Skeletal muscle satellite cell (primary cell): ENCODE measurements around the gene TAAR1.
A peak's percentile ranks its signal among the peaks of the same experiment; 100 is the strongest.
"Not testable (repeated sequence)": the region's sequence is repeated elsewhere in the genome, so short reads cannot be mapped to it uniquely, and the experiment has no call there.

ENCODE experiments used
- H3K27me3 ChIP-seq: 2 replicates; pipeline ENCODE4 v1.7.0; 2013; ENCODE audit warnings: low read length; ENCODE audit not compliant: control insufficient read depth, insufficient read depth
- H3K36me3 ChIP-seq: 2 replicates; pipeline ENCODE4 v1.7.0; 2013; ENCODE audit warnings: mild to moderate bottlenecking, control low read depth, low read length; ENCODE audit not compliant: insufficient read depth
- H3K4me1 ChIP-seq: 2 replicates; pipeline ENCODE4 v1.7.0; 2013; ENCODE audit warnings: low read length; ENCODE audit not compliant: control insufficient read depth, insufficient read depth
- H3K4me2 ChIP-seq: 2 replicates; pipeline ENCODE4 v1.7.0; 2013; ENCODE audit warnings: mild to moderate bottlenecking, low read length
- H3K4me3 ChIP-seq: 2 replicates; pipeline ENCODE4 v1.7.0; 2013; ENCODE audit warnings: low read length
- H3K9ac ChIP-seq: 2 replicates; pipeline ENCODE4 v1.7.0; 2013; ENCODE audit warnings: mild to moderate bottlenecking, low read depth, low read length, moderate library complexity
- H3K9me3 ChIP-seq: replicated peaks from 2 replicates; pipeline ENCODE4 v1.7.0; 2013; ENCODE audit warnings: mild to moderate bottlenecking, control low read depth, low read length

Gene TAAR1

DNA sequence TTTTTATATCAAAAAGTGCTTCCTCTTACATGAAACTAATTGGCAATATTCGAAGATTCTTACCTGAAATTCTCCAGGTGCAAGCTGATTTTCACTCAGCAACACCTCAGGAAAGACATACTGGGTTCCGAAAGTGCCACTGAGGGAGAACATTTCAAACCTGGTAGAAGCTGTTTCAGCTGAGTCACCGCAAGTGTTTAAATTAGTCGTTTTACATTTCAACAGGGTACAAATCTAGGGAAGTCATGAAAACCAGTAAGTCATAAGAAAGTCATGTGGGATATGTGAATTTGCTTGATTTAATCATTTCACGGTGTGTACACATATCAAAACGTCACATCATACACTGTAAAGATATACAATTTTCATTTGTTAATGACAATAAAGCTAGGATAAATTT, 25.3 kb upstream of the TAAR1 start:
- Histone ChIP-seq H3K27me3 (no peaks in the 10 kb centered on the region), H3K9me3 (no peaks in the 10 kb centered on the region), H3K9ac (no peak overlapping the region), H3K4me3 (no peak overlapping the region), H3K4me1 (peaks cover 5% of the 10 kb centered on the region), H3K4me2 (no peak overlapping the region), H3K36me3 (no peaks in the 10 kb centered on the region)

DNA sequence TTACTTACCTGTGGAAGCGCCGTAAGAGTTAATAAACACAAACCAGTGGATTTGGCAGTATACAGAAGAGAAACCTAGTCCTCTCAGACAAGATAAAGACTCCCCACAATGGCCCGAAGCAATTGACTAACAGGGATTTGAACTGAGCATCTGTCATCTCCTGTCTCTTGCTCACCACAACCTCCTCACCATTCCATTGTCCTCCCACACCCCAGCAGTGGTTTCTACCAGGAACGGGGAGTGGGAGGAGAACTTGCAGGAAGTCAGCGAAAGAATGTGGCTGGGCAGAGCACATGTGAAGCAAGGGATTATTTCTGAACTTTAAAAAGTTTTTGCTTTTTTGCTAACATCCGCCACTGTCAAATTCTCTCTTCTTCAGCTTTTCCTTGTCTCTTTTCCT, 24.6 kb upstream of the TAAR1 start:
- H3K9me3 ChIP-seq, result no peaks in the 10 kb centered on the region
- no peak overlapping the region for H3K9ac ChIP-seq
- no peaks in the 10 kb centered on the region for H3K36me3 ChIP-seq
- H3K4me2 ChIP-seq, result no peak overlapping the region
- H3K4me3 ChIP-seq, result no peak overlapping the region
- H3K27me3 ChIP-seq, result no peaks in the 10 kb centered on the region
- H3K4me1 ChIP-seq, result peaks cover 5% of the 10 kb centered on the region

DNA sequence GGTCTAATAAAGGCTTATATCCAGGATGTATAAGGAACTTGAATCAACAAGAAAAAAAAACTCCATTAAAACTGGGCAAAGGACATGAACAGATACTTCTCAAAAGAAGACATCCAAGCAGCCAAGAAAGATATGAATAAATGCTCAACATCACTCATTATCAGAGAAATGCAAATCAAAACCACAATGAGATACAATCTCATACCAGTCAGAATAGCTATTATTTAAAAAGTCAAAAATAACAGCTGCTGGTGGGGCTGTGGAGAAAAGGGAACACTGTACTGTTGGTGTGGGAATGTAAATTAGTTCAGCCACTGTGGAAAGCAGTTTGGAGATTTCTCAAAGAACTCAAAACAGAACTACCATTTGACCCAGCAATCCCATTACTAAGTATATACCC, 20.1 kb upstream of the TAAR1 start:
- H3K36me3 ChIP-seq, H3K9me3 ChIP-seq, H3K9ac ChIP-seq, H3K4me1 ChIP-seq, H3K27me3 ChIP-seq, H3K4me2 ChIP-seq, H3K4me3 ChIP-seq: not testable (repeated sequence)

DNA sequence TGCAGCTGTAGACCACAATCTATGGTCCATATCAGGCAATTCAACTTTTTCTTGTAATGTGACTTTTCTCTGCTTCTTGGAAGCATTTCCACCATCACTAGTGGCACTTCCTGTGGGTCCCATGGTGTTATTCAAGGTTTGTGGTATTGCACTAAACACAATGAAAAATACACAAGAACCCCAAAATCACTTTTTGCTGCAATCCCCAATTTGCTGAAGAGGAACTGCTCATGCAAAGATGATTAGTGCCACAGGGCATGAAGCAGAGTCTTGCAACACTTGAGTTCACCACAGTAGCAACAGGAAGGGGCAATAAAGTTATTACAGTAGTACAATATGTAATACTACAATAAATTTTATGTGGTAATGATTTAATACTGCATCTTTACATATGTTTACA, 16.8 kb upstream of the TAAR1 start:
- no peak overlapping the region for H3K4me2 ChIP-seq
- H3K4me1 ChIP-seq, result no peaks in the 10 kb centered on the region
- peaks cover 4% of the 10 kb centered on the region for H3K27me3 ChIP-seq
- no peaks in the 10 kb centered on the region for H3K36me3 ChIP-seq
- H3K9ac ChIP-seq, result no peak overlapping the region
- no peak overlapping the region for H3K4me3 ChIP-seq
- no peaks in the 10 kb centered on the region for H3K9me3 ChIP-seq

DNA sequence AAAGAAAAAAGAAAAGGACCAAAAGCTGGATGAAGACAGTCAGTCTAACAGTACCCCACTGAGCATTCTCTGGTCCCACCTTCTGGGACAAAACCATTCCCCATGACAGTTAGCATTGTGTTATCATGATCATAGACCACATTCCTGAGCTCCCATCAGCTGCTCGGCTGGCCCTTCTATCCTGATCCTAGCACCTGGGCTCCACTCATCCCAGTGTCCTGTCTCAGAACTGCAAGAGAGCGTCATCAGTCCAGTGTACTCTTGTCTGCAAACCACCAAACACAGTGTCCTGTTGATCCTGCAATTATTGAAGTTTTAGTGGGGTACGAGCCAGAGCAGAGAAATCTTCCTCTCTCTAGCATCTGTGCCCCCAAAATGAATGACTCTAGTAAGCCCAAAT, 16.0 kb upstream of the TAAR1 start:
- Histone ChIP-seq H3K36me3 (no peaks in the 10 kb centered on the region), H3K27me3 (peaks cover 4% of the 10 kb centered on the region), H3K9ac (no peak overlapping the region), H3K4me1 (no peaks in the 10 kb centered on the region), H3K4me2 (no peak overlapping the region), H3K4me3 (no peak overlapping the region), H3K9me3 (no peaks in the 10 kb centered on the region)

DNA sequence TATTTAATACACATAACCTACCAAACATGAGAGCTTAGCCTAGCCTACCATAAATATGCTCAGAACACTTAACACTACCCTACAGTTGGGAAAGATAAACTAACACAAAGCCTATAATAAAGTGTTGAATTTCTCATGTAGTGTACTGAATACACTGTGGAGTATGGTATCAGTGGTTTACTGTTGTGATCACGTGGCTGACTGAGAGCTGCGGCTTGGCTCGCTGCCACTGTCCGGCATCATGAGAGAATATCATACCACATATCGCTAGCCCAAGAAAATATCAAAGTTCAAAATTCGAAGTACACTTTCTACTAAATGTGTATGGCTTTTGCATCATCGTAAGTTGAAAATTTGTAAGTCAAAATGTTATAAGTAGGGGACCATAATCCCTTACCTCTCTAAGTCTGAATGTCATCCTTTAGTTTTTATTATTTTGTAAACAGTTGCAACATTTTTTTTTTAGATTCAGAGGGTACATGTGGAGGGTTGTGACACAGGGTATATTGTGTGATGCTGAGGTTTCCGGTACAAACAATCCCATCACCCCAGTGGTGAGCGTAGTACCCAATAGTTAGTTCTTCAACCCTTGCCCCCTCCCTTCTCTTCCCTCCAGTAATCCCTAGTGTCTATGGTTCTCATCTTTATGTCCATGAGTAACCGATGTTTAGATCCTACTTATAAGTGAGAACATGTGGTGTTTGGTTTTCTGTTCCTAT, 14.6 kb upstream of the TAAR1 start:
- peaks cover 4% of the 10 kb centered on the region for H3K27me3 ChIP-seq
- no peak overlapping the region for H3K9ac ChIP-seq
- H3K36me3 ChIP-seq, result no peaks in the 10 kb centered on the region
- no peak overlapping the region for H3K4me3 ChIP-seq
- H3K9me3 ChIP-seq, result no peaks in the 10 kb centered on the region
- no peak overlapping the region for H3K4me2 ChIP-seq
- no peaks in the 10 kb centered on the region for H3K4me1 ChIP-seq

DNA sequence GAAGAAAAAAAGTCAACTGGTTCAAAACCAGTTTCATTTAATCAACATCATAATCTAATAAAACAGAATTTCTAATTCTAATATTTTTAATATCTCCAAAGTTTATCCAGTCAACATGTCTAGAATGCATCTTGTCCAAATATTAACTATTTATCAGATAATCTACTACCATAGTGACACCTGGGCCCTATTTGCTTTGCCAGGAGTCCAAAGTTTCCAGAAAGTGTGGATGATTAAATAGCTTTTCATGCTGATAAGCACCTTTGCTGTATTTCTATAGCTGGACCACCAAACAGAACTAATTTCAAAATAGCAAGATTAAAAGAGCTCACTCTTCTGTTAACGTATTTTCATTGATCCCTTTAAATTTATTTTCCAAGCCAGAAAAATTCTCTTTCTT, 12.3 kb upstream of the TAAR1 start:
- Histone ChIP-seq H3K36me3 (no peaks in the 10 kb centered on the region), H3K4me1 (no peaks in the 10 kb centered on the region), H3K27me3 (peaks cover 4% of the 10 kb centered on the region), H3K4me2 (no peak overlapping the region), H3K9me3 (no peaks in the 10 kb centered on the region), H3K9ac (no peak overlapping the region), H3K4me3 (no peak overlapping the region)

DNA sequence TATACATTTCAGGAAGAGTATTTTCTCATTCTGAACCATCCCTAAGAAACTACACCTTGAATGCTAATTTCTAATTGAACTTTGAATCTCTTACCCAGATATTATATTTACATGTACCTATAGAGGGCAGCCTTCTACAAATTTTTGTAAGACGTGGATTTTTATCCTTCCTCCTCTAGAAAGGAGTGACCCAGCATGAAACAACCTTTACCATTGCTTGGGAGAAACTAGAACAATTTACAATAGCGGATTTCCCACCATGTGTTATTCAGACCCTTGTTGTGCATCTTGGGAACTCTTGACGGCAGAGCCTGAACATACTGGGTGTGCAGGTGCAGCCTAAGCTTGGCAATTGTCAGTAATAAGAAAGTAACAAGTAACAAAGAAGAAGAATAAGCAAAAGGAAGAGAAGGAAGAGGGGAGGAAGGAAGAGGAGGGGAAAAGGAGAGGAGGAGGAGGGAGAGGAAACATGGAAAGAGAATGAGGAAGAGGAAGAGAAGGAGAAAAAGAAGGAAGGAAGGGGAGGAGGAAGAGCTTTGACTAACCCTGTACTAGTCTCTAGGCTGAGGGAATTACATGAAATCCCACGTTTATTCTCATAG, 10.8 kb upstream of the TAAR1 start:
- Histone ChIP-seq H3K9me3 (no peaks in the 10 kb centered on the region), H3K9ac (no peak overlapping the region), H3K4me2 (peak overlapping the region; percentile 22), H3K4me1 (no peaks in the 10 kb centered on the region), H3K4me3 (no peak overlapping the region), H3K36me3 (no peaks in the 10 kb centered on the region), H3K27me3 (peaks cover 4% of the 10 kb centered on the region)

DNA sequence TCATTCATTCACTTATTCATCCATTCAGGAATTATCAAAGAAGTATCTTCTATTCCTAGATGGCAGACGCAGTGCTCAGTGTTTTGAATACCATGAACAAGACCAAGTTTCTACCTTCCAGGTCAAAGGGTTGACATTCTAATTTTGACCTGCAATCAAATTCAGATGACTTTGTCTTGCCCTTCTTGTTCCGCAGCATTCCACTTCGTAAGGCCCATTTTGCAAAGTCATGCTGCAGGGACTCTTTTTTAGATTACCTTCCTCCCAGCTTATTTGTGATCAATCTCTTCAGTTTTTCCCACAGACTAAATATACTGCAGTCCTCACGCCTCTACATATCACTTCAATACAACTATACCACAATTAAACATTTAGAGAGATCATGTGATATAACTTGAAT, 7.1 kb upstream of the TAAR1 start:
- H3K4me3 ChIP-seq, result no peak overlapping the region
- H3K27me3 ChIP-seq, result no peaks in the 10 kb centered on the region
- no peaks in the 10 kb centered on the region for H3K4me1 ChIP-seq
- H3K9me3 ChIP-seq, result no peaks in the 10 kb centered on the region
- H3K36me3 ChIP-seq, result no peaks in the 10 kb centered on the region
- H3K4me2 ChIP-seq, result no peak overlapping the region
- H3K9ac ChIP-seq, result no peak overlapping the region

DNA sequence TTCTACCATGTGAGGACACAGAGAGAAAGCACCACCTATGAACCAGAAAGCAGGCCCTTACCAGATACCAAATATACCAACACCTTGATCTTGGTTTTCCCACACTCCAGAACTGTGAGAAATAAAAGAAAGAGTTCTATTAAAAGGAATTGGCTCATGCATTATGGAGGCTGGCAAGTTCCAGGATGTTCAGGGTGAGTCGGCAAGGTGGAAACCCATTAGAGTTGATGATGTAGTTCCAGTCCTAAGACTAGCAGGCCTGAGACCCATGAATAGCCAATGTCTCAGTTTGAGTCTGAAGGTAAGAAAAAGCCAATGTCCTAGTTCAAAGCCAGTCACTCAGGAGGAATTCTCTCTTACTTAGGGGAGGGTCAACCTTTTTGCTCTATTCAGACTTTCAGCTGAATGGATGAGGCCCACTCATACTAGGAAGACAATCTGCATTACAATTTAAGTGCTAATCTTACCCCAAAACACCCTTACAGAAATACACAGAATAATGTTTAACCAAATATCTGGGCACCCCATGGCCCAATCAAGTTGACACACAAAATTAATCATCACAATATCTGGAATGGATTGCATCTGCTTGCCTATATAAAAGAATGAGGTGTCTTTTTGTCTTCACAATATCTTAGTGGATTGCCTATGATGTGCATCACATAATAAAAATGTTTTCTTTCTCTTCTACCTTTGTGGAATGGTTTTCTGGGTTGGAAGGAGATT, 5.5 kb upstream of the TAAR1 start:
- no peak overlapping the region for H3K9ac ChIP-seq
- H3K4me3 ChIP-seq, result no peak overlapping the region
- no peaks in the 10 kb centered on the region for H3K27me3 ChIP-seq
- H3K4me2 ChIP-seq, result no peak overlapping the region
- H3K4me1 ChIP-seq, result no peaks in the 10 kb centered on the region
- no peaks in the 10 kb centered on the region for H3K36me3 ChIP-seq
- H3K9me3 ChIP-seq, result no peaks in the 10 kb centered on the region

DNA sequence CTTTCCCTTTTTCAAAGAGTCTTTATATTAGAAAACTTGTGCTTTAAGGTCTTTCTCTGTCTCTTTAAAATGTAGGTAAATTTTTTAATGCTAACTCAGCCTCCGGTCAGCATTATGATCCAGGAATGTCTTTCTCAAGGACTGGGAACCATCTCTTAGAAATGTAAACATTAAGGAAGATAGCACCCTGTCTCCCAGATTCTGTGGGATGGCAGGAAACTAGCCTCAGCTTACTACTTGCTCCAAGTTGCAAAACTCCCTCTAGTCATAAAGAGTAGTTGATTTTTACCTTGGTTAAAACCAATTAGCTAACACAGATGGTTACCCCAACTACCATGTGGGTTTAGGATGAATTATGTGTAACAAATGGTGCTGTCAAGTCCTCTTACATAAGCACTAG, 4.7 kb upstream of the TAAR1 start:
- H3K27me3 ChIP-seq, result no peaks in the 10 kb centered on the region
- no peak overlapping the region for H3K4me2 ChIP-seq
- no peak overlapping the region for H3K4me3 ChIP-seq
- no peaks in the 10 kb centered on the region for H3K36me3 ChIP-seq
- no peak overlapping the region for H3K9ac ChIP-seq
- no peaks in the 10 kb centered on the region for H3K9me3 ChIP-seq
- H3K4me1 ChIP-seq, result no peaks in the 10 kb centered on the region

DNA sequence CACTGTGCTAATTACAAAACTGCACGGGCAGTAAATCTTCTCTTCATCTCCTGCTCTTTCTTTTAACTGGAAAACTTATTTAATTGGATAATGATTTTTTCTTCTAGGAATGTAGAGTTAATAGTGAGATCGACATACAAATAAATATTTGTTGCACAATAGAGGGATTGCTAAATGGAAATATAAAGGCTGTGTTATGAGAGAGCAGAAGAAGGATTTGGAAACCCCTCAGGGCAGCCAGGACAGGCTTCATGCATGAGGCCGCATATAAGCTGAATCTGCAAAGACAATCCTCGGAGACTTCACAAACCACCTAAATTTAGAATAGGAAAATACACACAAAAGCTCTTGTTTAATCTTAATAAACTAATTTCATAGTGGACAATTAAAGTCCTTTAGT, 2.9 kb upstream of the TAAR1 start:
- H3K36me3 ChIP-seq, result no peaks in the 10 kb centered on the region
- H3K9me3 ChIP-seq, result no peaks in the 10 kb centered on the region
- H3K4me1 ChIP-seq, result no peaks in the 10 kb centered on the region
- H3K4me3 ChIP-seq, result no peak overlapping the region
- no peak overlapping the region for H3K9ac ChIP-seq
- H3K27me3 ChIP-seq, result no peaks in the 10 kb centered on the region
- H3K4me2 ChIP-seq, result no peak overlapping the region
